ENCODE measurements around the gene RLN1.

GRCh38 chr9:5315187-5315923 is 24.3 kb downstream of the RLN1 start:
- TF ChIP-seq CTCF (IDR thresholded peaks at IDR 0.05) = no peak
- no peak for TF ChIP-seq POLR2A (IDR thresholded peaks at IDR 0.05)
